ENCODE data around the gene SGTA.
A peak's percentile ranks its signal among the peaks of the same experiment; 100 is the strongest.

Gene SGTA

DNA sequence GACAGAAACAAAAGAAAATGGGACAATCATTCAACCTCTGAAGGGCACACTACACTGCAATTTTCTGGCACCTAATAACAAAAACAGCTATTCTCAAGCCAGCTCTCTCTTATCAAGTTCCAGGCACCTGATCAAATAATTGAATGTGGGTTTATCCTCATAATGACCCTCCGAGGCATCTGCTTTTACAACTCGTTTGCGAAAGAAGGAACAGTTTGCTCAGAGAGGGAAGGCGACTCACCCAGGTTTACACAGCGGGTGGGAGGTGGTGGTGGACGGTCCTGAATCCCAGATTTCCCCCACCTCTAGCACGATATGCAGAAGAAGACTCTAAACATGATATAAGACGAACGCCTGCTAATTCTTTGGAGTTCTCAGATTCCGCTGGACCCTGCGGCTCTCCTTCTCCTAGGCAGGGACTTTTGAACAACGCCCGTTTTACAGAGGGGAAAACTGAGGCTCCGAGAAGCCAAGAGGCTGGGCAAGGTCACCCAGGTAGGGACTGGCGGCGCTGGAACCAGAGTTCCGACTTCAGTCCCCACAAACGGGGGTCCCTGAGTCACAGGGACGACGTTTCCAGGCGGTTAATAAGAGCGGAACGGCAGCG, 641 bp downstream of the SGTA start:
- ATAC-seq (replicated peaks; ENCODE audit: extremely low read depth, poor library complexity, severe bottlenecking) = no peak
- peak overlapping the region; percentile 53 for H3K27ac Mint-ChIP-seq (ENCODE audit: low read depth)

DNA sequence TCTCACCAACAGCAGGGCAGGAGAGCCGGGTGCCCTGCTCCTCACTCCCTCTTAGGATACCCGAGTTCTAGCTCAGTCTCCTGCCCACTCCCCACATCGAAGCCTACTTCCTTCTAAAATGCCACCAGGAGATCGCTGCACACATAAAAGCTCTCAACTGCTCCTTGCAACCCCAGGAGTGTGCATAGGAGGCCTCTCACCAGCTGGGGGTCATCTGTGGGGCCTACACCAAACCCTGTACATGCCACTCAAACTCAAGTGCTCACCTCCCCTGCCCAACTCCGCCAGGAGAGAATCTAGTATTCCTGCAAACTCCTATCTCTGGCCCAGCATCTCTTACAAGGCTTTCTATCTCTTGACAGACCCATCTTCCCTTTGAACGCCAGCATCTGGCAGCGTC, 2.8 kb downstream of the SGTA start:
- Mint-ChIP-seq H3K27ac (ENCODE audit: low read depth) (peak overlapping the region; percentile 2), H3K4me3 (no peak overlapping the region), H3K4me1 (peaks cover 40% of the 10 kb centered on the region), H3K9me3 (no peaks in the 10 kb centered on the region), H3K27me3 (no peaks in the 10 kb centered on the region), H3K36me3 (ENCODE audit: insufficient read depth) (peaks cover 15% of the 10 kb centered on the region)
- DNase-seq (ENCODE audit: low spot score in 2 of 2) (no peak), ATAC-seq (replicated peaks; ENCODE audit: extremely low read depth, poor library complexity, severe bottlenecking) (no peak)

More for the DNA sequence above, 641 bp downstream of the SGTA start:
- Mint-ChIP-seq H3K4me3 (peak overlapping the region; percentile 78), H3K36me3 (ENCODE audit: insufficient read depth) (peaks cover 9% of the 10 kb centered on the region), H3K4me1 (peaks cover 37% of the 10 kb centered on the region), H3K9me3 (no peaks in the 10 kb centered on the region), H3K27me3 (no peaks in the 10 kb centered on the region)
- DNase-seq (ENCODE audit: low spot score in 2 of 2) = no peak

DNA sequence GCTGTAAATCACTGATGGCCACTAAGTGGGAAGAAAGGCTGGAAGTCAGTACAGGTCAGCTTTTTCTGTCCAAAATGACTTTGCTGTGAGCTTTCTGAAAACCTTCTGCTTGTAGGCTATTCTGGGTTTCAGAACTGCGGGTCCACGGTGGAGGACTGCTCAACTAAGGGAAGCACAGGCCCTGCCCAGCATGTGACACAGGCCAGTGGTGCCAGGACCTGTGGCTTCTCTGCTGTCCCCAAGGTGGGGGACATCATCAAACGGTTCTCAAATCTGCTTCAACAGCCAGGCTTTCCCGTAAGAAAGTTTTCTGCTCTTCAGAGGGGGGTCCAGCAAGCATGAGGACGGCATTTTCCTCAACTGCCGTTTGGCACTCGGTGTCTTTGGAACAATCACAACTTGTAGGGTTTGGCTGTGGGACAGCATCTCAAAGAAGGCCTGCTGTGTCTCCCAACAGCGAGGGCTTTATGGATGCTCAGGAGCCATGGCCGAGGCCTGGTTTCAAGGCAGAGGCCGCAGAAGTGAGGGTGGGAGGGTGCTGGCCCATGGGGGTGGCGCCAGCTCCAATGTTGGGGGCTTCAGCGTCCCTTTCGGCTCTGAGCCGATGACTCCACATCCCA, 3.8 kb downstream of the SGTA start:
- peaks cover 14% of the 10 kb centered on the region for H3K36me3 Mint-ChIP-seq (ENCODE audit: insufficient read depth)
- no peak for DNase-seq (ENCODE audit: low spot score in 2 of 2)
- H3K9me3 Mint-ChIP-seq = no peaks in the 10 kb centered on the region
- peaks cover 46% of the 10 kb centered on the region for H3K4me1 Mint-ChIP-seq
- no peaks in the 10 kb centered on the region for H3K27me3 Mint-ChIP-seq
- ATAC-seq (replicated peaks; ENCODE audit: extremely low read depth, poor library complexity, severe bottlenecking) = no peak
- no peak overlapping the region for H3K4me3 Mint-ChIP-seq
- no peak overlapping the region for H3K27ac Mint-ChIP-seq (ENCODE audit: low read depth)

DNA sequence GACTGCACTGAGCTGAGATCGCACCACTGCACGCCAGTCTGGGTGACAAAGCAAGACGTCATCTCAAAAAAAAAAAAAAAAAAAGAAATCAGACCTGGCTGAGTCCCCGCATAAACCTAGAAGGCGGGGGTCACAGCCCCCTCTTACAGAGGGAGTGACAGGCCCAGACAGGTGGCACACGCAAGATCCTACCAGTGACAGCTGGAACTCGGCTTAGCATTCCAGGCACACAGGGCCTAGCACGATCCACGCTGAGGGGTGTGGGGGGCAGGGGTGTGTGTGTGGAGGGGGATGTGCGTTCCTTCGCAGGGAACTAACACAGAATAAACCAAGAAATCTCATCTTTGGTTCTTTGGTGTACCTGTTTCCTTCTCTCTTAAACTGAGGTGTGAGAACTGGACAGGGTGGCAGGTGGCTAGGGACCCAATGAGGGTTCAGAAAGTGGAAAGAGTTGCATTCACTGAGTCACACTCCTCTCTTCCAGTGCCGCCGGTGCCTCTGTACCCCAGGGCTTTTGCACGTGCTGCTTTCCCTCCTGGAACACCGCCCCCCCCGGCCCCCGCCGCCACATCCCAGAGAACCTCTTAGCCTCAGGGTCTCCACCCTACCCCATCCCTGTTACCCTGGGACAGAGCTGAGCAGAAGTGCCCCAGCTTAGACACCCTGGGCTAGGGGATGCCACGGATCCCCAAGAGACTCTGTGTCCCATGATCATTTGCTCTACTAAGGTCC, 5.0 kb downstream of the SGTA start:
- Mint-ChIP-seq H3K4me1 (peaks cover 41% of the 10 kb centered on the region), H3K27ac (ENCODE audit: low read depth) (no peak overlapping the region), H3K9me3 (no peaks in the 10 kb centered on the region), H3K27me3 (no peaks in the 10 kb centered on the region), H3K36me3 (ENCODE audit: insufficient read depth) (peaks cover 13% of the 10 kb centered on the region), H3K4me3 (no peak overlapping the region)
- no peak for DNase-seq (ENCODE audit: low spot score in 2 of 2)
- ATAC-seq (replicated peaks; ENCODE audit: extremely low read depth, poor library complexity, severe bottlenecking) = no peak

DNA sequence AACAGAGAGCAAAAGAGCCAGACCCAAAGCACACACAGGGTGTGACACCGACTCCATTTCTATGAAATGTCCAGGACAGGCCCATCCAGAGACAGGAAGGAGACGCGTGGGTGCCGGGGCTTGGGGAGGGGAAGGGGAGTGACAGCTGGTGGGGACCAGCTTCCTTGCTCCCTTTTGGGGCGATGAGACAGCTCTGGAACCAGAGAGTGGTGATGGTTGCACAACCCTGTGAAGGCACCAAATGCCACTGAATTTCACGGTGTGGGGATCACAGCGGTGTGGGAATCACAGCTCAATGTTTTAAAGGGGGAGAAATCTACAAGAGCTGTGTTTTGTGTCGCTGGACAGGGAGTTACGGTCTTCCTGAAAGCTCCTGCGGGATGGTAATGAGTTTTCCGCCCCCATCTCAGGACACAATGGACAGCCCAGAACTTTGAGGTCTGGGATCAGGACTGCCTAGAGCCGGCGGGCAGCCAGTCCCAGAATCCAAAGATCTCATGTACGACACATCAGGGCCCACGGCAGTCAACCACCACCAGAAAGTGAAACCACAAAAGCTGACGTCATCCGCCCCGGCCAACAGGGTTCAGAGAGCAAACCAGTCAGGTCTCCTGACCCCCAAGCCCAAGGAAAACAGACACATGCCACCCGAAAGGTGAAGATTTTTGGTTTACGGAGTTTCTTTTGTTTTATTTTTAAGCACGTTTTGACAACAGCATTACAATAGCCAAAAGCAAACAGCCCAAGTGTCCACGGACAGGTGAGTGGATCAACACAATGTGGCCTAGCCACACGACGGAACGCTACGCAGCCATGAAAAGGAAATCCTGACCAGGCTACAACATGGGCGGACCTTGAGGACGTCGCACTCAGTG, 7.3 kb downstream of the SGTA start:
- ATAC-seq (replicated peaks; ENCODE audit: extremely low read depth, poor library complexity, severe bottlenecking) (peak; percentile 52), DNase-seq (ENCODE audit: low spot score in 2 of 2) (peak in 1 of 2 donors; percentile 25)
- Mint-ChIP-seq H3K4me1 (peaks cover 39% of the 10 kb centered on the region), H3K4me3 (peak overlapping the region; percentile 70), H3K9me3 (no peaks in the 10 kb centered on the region), H3K27me3 (no peaks in the 10 kb centered on the region), H3K27ac (ENCODE audit: low read depth) (peak overlapping the region; percentile 94), H3K36me3 (ENCODE audit: insufficient read depth) (peaks cover 8% of the 10 kb centered on the region)

DNA sequence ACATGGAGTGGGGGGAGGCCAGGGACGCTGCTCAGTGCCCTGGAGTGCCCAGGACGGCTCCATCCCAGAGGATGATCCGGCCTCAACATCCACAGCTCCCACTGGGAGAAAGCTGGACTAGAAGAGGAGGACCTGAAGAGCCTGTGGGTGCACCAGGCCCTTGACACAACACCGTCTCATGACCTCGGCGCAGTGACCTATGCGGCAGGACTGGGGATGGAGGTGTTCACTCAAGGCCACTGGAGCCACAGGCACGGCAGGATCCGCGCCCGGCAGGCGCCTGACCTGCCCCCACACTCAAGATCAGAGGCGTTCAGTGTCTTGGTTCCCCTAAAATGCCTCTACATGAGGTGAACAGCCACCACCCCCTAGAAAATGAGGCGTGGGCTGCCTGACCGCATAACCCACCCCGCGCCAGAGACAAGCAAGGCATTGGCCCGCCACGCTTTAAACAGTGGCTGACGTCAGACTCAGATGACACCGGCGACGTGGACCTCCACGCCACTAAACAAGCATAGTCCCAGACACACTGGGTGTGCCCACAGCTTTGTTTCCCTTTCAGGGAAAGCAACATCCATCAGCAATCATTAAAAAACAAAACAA, 8.0 kb downstream of the SGTA start:
- peaks cover 31% of the 10 kb centered on the region for H3K4me1 Mint-ChIP-seq
- H3K27me3 Mint-ChIP-seq = no peaks in the 10 kb centered on the region
- ATAC-seq (replicated peaks; ENCODE audit: extremely low read depth, poor library complexity, severe bottlenecking) (peak; percentile 19), DNase-seq (ENCODE audit: low spot score in 2 of 2) (no peak)
- H3K27ac Mint-ChIP-seq (ENCODE audit: low read depth) = peak overlapping the region; percentile 94
- H3K4me3 Mint-ChIP-seq = peak overlapping the region; percentile 70
- no peaks in the 10 kb centered on the region for H3K9me3 Mint-ChIP-seq
- peaks cover 7% of the 10 kb centered on the region for H3K36me3 Mint-ChIP-seq (ENCODE audit: insufficient read depth)

DNA sequence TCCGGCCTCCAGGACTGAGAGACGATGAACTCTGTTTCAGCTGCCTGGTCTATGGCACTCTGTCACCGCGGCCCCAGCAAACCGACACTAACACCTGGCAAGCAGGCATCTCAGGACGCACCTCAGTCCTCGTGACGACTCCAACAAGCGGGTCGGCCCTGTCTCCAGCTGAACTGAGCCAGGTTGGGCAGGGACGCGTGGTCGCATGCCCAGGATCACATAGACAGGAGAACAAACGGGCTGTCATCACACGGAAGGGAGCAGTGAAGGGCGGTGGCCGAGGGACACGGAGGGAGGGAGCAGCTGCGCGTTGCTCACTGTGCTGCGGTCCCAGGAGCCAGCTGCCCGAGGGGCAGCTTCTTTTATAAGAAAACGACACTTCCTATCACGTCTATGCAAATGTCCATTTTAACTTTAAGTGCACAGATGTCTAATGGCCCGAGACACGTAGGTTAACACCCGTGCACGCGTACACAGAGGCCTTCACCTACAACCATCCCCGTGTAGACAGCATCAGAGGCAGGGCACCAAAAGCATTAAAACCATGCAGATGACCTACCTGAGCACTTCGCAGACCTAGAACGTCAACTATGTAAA, 8.9 kb downstream of the SGTA start:
- no peaks in the 10 kb centered on the region for H3K9me3 Mint-ChIP-seq
- peaks cover 29% of the 10 kb centered on the region for H3K4me1 Mint-ChIP-seq
- DNase-seq (ENCODE audit: low spot score in 2 of 2) (no peak), ATAC-seq (replicated peaks; ENCODE audit: extremely low read depth, poor library complexity, severe bottlenecking) (no peak)
- H3K27me3 Mint-ChIP-seq = no peaks in the 10 kb centered on the region
- H3K4me3 Mint-ChIP-seq = no peak overlapping the region
- H3K27ac Mint-ChIP-seq (ENCODE audit: low read depth) = no peak overlapping the region
- H3K36me3 Mint-ChIP-seq (ENCODE audit: insufficient read depth) = peaks cover 7% of the 10 kb centered on the region

DNA sequence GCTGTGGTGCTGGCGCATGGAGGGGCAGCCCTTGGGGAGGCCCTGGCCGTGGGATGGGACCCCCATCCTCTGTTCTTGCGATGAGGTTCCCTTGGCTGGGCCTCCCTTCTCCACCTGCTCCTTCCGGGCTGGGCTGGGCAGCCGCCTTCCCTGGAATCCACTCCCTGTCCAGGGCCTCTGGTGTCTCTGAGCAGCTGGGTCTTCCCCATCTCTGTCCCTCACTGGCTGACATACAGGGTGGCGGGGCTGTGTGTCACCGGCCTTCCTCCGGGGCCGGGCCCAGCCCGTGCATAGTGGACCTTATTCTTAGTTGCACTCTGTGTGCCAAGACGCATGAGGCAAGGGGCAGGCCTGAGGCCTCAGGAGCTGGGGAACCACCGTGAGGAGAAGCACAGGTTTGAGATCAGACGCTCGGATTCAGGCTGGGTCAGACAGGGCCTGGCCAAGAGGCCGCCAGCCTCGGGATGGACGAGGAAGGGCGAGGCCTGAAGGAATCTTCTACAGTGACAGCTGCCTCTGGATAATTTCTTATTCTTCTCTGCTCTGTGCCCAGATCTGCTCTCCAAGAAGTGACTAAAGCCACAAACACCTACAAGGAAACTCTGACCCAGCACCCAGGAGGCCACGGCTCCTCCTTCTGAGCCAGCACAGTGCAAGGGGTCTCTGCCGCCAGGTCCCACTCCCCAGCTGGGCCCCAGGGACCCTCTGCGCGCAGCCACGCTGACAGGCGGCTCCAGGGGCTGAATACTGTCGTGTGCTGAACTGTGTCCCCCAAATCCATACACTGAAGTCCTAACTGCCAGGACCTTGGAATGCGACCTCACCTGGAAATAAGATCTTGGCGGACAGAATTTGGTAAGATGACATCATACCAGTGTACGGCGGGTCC, 11.0 kb downstream of the SGTA start:
- Mint-ChIP-seq H3K9me3 (no peaks in the 10 kb centered on the region), H3K36me3 (ENCODE audit: insufficient read depth) (peaks cover 5% of the 10 kb centered on the region), H3K4me3 (peak overlapping the region; percentile 18), H3K27ac (ENCODE audit: low read depth) (peak overlapping the region; percentile 72), H3K4me1 (peaks cover 29% of the 10 kb centered on the region), H3K27me3 (no peaks in the 10 kb centered on the region)
- DNase-seq (ENCODE audit: low spot score in 2 of 2) = no peak
- ATAC-seq (replicated peaks; ENCODE audit: extremely low read depth, poor library complexity, severe bottlenecking) = no peak

DNA sequence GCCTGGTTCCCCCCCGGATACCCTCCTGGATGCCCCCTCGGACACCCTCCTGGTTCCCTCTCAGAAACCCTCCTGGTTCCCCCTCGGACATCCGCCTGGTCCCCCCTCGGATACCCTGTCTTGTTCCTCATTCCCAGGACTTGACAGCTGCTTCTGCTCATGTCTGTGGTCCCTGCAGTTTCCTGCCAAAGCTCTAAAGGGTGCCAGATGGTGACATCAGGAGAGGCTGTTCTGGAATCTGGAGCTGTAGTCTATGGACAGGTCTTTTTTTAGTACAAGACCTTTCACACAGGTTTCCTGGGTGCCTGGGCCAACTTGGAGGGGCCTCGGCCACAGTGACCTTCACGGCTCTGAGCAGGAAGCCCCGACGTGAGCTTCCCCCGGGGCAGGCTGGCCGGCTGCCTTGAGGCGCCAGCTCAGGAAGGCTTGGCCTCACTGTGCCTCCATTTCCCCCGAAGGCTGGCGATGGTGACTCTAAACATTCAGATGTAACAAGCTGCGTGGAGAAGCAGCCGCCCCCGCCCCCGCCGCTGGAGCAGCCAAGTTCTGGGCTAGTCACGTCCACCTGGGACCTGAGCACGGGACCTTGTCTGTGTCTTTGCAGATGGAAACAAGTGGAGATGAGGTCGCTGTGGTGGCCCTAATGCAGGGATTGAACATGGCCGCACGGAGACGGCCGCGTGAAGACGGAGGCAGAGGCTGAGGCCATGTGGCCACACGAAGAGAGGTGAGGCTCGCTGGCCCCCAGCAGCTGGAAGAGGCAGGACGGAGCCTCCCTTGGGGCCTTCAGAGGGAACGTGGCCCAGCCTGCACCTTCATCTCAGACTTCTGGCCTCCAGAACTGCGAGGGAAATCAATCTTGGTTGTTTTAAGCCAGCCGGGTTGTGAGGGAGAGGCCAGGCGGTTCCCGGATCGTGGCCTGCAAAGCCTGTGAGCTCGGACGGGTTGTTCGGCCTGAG, 12.7 kb downstream of the SGTA start:
- H3K4me1 Mint-ChIP-seq = peaks cover 18% of the 10 kb centered on the region

DNA sequence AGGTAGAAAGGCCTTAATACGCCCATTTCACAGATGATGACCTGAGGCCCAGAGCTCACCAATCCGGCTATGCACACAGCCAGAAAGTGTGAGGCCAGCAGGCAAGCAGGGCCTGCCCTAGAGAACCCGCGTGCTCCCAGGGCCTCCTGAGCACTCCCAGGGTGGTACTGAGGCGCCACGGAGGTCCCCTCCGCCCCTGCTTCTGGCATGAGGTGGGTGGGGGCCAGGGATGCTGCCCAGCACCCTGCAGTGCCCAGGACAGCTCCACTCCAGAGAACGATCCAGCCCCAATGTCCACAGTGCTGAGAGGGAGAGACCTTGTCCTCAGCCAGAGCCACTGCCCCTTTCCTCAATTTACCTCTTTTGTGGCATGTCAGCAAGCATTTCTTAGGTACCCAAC, 13.9 kb downstream of the SGTA start:
- Mint-ChIP-seq H3K4me3 (no peak overlapping the region), H3K9me3 (no peaks in the 10 kb centered on the region), H3K4me1 (peaks cover 11% of the 10 kb centered on the region), H3K27ac (ENCODE audit: low read depth) (no peak overlapping the region), H3K36me3 (ENCODE audit: insufficient read depth) (peaks cover 7% of the 10 kb centered on the region), H3K27me3 (no peaks in the 10 kb centered on the region)
- ATAC-seq (replicated peaks; ENCODE audit: extremely low read depth, poor library complexity, severe bottlenecking) (no peak), DNase-seq (ENCODE audit: low spot score in 2 of 2) (no peak)

More for the DNA sequence above, 12.7 kb downstream of the SGTA start:
- ATAC-seq (replicated peaks; ENCODE audit: extremely low read depth, poor library complexity, severe bottlenecking) = no peak
- H3K9me3 Mint-ChIP-seq = no peaks in the 10 kb centered on the region
- DNase-seq (ENCODE audit: low spot score in 2 of 2) = no peak
- H3K4me3 Mint-ChIP-seq = no peak overlapping the region
- no peak overlapping the region for H3K27ac Mint-ChIP-seq (ENCODE audit: low read depth)
- H3K36me3 Mint-ChIP-seq (ENCODE audit: insufficient read depth) = peaks cover 6% of the 10 kb centered on the region
- no peaks in the 10 kb centered on the region for H3K27me3 Mint-ChIP-seq
